Muscle of leg (tissue), 11 donors: ENCODE results near the gene TNIK. TPM values are rescaled to one million over a fixed set of nuclear protein-coding genes. Genes with fewer than 3 reads are reported as not detected.
"Not testable (repeated sequence)": the region's sequence is repeated elsewhere in the genome, so short reads cannot be mapped to it uniquely, and the experiment has no call there.

ENCODE experiments used
- DNase-seq: peaks from one replicate; pipeline ENCODE4 v3.0.0; 2013
- H3K27ac ChIP-seq: one replicate; pipeline ENCODE4 v1.5.1; 2013; ENCODE audit warnings: mild to moderate bottlenecking, low read length, control low read depth
- H3K27me3 ChIP-seq: one replicate; pipeline ENCODE4 v1.6.1; 2013; ENCODE audit warnings: low read length; ENCODE audit not compliant: control insufficient read depth, insufficient read depth
- H3K36me3 ChIP-seq: one replicate; pipeline ENCODE4 v1.6.1; 2013; ENCODE audit warnings: low read length; ENCODE audit not compliant: control insufficient read depth, insufficient read depth
- H3K4me1 ChIP-seq: one replicate; pipeline ENCODE4 v1.6.1; 2013; ENCODE audit warnings: low read length; ENCODE audit not compliant: control insufficient read depth, insufficient read depth
- H3K4me3 ChIP-seq: one replicate; pipeline ENCODE4 v1.5.1; 2013; ENCODE audit warnings: low read length, control low read depth
- H3K9me3 ChIP-seq: replicated peaks from 2 replicates; pipeline ENCODE4 v1.6.1; 2013; ENCODE audit warnings: low read depth, low read length; ENCODE audit not compliant: control insufficient read depth
- WGBS: methylation state at CpG from one replicate; pipeline ENCODE4 v1.1.5; 2013; ENCODE audit warnings: missing lambda C conversion rate; ENCODE audit not compliant: insufficient coverage; 5-methylcytosine and 5-hydroxymethylcytosine counted together
- polyA plus RNA-seq, 8 donors: library from polyadenylated mRNA; unstranded; fragments of 120-200 nt; gene quantifications; one replicate each; pipeline versions ENCODE4 v1.2.1 to v1.2.3, GENCODE V29; 2013; ENCODE audit warnings: inconsistent platforms in 1 of 8, low replicate concordance in 1 of 8; ENCODE audit not compliant: insufficient read length in 8 of 8, insufficient read depth in 1 of 8
- total RNA-seq: library from RNA; stranded (reverse); fragments of 120-200 nt; gene quantifications from one replicate; pipeline ENCODE4 v1.2.4, GENCODE V29; 2013

The TNIK gene
- total and polyA plus RNA-seq, 9 donors, result 26.1 to 46.0 (median 33.6) TPM

DNA sequence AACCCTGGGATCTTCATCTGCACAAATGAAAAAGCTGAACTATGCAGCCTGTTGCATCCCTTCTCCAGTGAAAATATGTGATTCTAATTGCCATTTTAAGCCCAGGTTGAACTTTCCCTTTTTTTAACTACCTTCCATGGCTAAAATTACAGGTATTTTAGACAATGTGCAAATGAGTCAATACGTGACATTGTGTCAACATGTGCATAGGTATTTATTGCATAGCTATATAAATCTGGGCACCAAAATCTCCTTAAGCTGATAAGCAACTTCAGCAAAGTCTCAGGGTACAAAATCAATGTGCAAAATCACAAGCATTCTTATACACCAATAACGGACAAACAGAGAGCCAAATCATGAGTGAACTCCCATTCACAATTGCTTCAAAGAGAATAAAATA lies 37.4 kb downstream of the TNIK start:
- not testable (repeated sequence) for H3K27ac ChIP-seq, H3K9me3 ChIP-seq, H3K27me3 ChIP-seq, DNase-seq, H3K36me3 ChIP-seq, H3K4me3 ChIP-seq, H3K4me1 ChIP-seq
- WGBS, result no CpG with 5 or more reads among the region's 2 CpGs

DNA sequence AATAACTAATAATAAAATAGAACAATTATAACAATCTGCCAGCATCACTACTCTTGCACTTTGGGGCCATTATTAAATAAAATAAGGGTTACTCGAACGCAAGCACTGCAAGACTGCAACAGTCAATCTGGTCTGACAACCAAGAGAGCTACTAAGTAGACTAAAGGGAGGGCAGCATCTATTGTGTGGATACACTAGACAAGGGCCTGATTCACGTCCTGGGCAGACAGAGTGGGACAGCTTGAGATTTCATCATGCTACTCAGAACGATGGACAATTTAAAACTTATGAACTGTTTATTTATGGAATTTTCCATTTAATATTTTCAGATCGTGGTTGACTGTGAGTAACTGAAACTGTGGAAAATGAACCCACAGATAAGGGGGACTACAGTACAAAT lies 39.5 kb downstream of the TNIK start:
- no peaks in the 10 kb centered on the region for H3K4me1 ChIP-seq
- no peaks in the 10 kb centered on the region for H3K36me3 ChIP-seq
- DNase-seq, result no peak
- no peaks in the 10 kb centered on the region for H3K27me3 ChIP-seq
- 90% methylated on average over 2 of the region's 5 CpGs for WGBS
- no peak overlapping the region for H3K4me3 ChIP-seq
- H3K9me3 ChIP-seq, result no peaks in the 10 kb centered on the region
- no peak overlapping the region for H3K27ac ChIP-seq

DNA sequence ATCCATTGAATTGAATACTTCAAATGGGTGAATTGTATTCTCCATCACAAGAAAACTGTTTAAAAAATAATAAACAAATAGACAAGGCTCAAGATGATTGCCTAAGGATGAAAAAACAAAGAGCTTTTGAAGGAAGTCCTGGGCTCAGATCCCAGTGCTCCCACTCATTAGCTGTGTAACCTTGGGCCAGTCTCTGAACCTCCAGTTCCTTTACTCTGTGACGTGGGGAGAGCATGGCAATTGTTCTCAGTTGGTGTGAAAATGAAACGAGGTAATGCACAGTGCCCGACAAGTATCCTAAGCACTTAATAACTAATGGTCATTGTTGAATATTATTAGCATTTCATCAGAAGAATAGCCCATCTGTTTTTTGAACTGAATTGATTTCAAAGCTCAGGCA lies 40.7 kb downstream of the TNIK start:
- H3K9me3 ChIP-seq, result no peaks in the 10 kb centered on the region
- no peaks in the 10 kb centered on the region for H3K4me1 ChIP-seq
- H3K36me3 ChIP-seq, result no peaks in the 10 kb centered on the region
- H3K27ac ChIP-seq, result no peak overlapping the region
- no CpG with 5 or more reads among the region's 3 CpGs for WGBS
- no peak for DNase-seq
- no peaks in the 10 kb centered on the region for H3K27me3 ChIP-seq
- no peak overlapping the region for H3K4me3 ChIP-seq

DNA sequence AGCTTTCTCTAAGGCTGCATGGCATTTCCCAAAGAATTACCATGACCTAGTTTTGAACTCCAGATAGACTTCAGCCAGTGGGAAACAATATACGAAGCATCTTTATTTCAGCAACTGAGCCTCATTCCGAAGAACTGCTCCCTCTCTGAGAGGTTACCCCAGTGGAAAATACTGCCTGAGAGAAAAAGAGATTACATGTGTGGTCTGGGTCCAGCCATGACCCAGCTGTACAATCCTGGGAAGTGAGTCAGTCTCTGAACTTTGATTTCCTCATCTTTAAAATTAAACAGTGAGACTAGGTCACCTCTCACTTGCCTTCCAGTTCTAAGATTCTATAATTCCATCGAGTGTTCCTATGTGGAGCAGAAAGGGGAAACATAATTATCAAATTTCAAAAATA lies 42.4 kb downstream of the TNIK start:
- no CpG with 5 or more reads among the region's 3 CpGs for WGBS
- Histone ChIP-seq H3K27ac (no peak overlapping the region), H3K9me3 (no peaks in the 10 kb centered on the region), H3K4me3 (no peak overlapping the region), H3K4me1 (no peaks in the 10 kb centered on the region), H3K36me3 (no peaks in the 10 kb centered on the region), H3K27me3 (no peaks in the 10 kb centered on the region)
- no peak for DNase-seq

DNA sequence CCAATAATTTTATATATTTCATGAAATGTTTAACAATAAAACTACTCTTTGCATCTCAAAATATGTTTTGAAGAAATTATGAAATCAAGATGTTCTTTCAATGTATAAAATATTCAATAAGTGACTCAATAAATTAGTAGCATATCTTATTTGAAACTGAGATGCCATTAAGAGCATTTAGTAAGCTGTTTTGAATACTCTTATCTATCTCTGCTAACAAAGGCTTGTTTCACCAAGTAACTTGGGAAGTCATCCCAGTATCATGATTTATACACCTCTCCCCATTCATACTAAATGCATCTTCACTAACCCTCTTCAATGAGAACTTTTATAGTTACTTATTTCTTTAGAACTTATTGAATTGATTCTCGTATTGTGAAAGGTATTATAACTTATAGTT lies 43.1 kb downstream of the TNIK start:
- Histone ChIP-seq H3K4me3 (no peak overlapping the region), H3K27ac (no peak overlapping the region), H3K9me3 (no peaks in the 10 kb centered on the region), H3K27me3 (no peaks in the 10 kb centered on the region), H3K36me3 (no peaks in the 10 kb centered on the region), H3K4me1 (no peaks in the 10 kb centered on the region)
- DNase-seq, result no peak
- WGBS, result no CpG with 5 or more reads among the region's 1 CpG

DNA sequence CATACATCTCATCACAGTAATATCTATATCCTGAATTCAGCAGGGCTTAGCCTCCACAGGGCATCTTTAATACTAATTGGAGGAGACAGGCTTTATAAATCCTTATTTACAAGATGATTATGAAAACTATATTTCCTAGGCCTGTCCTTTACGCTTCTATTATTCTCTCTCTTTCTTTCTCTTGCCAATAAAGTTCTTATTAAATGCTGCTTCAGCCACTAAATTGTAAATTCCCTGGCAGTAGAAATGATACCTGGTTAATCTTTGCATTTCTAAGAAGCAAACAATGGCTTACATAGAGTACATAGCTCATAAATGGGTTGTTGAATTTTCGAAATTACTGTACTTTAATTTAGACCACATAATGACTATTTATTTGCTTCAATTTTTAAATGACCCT lies 43.5 kb downstream of the TNIK start:
- no peak for DNase-seq
- WGBS, result no CpG with 5 or more reads among the region's 2 CpGs
- Histone ChIP-seq H3K4me1 (no peaks in the 10 kb centered on the region), H3K27ac (no peak overlapping the region), H3K4me3 (no peak overlapping the region), H3K9me3 (no peaks in the 10 kb centered on the region), H3K36me3 (no peaks in the 10 kb centered on the region), H3K27me3 (no peaks in the 10 kb centered on the region)

DNA sequence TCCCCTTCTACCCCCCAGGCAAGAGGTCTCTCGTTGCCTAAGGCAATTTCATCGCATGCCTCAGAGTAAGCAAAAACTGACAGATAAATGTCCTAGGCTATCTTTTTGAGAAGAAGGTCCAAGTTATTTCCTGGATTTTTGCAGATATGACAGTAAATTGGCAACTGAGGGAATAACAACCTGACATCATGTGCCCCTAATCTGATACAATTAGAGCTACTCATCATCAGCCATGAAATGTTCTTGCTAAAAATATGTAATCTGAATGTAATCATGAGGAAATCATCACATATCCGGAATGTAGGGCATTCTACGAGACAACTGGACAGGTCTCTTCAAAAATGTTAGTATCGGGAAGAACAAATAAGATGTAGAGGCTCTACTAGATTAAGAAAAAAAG lies 44.1 kb downstream of the TNIK start:
- H3K27me3 ChIP-seq, result no peaks in the 10 kb centered on the region
- no peaks in the 10 kb centered on the region for H3K4me1 ChIP-seq
- H3K36me3 ChIP-seq, result no peaks in the 10 kb centered on the region
- DNase-seq, result no peak
- no peak overlapping the region for H3K4me3 ChIP-seq
- 93% methylated on average over 3 of the region's 5 CpGs for WGBS
- no peaks in the 10 kb centered on the region for H3K9me3 ChIP-seq
- no peak overlapping the region for H3K27ac ChIP-seq

DNA sequence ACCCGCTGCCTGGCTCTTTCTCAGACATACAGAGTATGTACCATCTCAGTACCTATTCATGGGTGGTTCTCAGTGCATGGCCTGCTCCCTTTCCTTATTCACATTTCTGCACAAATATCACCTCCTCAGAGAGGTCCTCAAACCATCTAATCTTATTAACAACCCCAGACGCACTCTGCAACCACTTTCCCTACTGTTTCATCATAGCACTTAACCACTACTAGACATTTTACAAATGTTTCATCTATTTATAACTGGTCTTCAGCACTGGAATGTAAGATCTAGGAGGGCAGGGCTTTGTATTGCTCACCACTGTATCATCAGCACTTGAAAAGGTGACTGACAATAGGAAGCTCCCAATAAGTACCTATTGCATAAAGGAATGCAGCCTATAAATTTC lies 45.1 kb downstream of the TNIK start:
- Histone ChIP-seq H3K36me3 (no peaks in the 10 kb centered on the region), H3K4me1 (no peaks in the 10 kb centered on the region), H3K4me3 (no peak overlapping the region), H3K9me3 (no peaks in the 10 kb centered on the region), H3K27ac (no peak overlapping the region), H3K27me3 (no peaks in the 10 kb centered on the region)
- WGBS, result 92% methylated on average over 2 of the region's 2 CpGs
- DNase-seq, result no peak

DNA sequence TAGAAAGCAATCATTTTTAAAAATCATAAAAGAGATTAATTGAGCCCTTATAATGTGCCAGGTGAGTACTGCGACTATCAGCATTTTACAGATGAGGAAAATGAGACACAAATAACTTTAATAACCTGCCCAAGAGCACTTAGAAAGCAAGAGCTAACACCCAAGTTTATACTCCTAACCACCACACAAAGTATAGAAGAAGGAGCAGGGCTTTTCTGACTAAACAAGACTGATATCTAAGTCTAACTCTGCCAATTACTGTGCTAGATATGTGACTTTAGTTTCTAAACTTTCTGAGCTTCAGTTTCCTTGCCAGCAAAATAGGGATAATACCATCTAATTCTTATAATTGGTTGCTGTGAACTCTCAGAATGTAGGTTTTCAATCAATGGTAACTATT lies 47.7 kb downstream of the TNIK start:
- Histone ChIP-seq H3K36me3 (no peaks in the 10 kb centered on the region), H3K4me1 (no peaks in the 10 kb centered on the region), H3K9me3 (no peaks in the 10 kb centered on the region), H3K27me3 (no peaks in the 10 kb centered on the region), H3K4me3 (no peak overlapping the region), H3K27ac (no peak overlapping the region)
- no peak for DNase-seq
- WGBS, result no CpG with 5 or more reads among the region's 1 CpG

DNA sequence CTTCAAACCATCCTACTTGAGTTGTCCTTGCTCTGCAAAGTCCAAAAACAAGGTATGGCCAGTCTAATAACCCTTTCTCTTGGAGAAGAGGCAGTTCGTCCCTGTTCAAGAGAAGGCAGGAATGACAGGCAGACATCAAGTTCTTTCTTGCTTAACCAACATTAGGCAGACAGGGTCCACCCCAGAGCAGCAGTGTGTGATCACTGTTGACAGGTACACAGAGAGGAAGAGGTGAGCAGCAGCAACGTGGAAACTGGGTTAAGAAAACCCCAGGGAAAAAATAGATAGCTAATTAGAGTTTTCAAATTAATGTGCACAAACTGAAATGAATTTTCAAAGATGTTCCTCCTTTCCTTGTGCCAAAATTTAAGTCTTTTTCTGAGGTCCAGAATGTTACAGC lies 48.2 kb downstream of the TNIK start:
- Histone ChIP-seq H3K9me3 (no peaks in the 10 kb centered on the region), H3K4me3 (no peak overlapping the region), H3K27ac (no peak overlapping the region), H3K4me1 (no peaks in the 10 kb centered on the region), H3K27me3 (no peaks in the 10 kb centered on the region), H3K36me3 (no peaks in the 10 kb centered on the region)
- DNase-seq, result no peak
- WGBS, result 80% methylated on average over 1 of the region's 2 CpGs

DNA sequence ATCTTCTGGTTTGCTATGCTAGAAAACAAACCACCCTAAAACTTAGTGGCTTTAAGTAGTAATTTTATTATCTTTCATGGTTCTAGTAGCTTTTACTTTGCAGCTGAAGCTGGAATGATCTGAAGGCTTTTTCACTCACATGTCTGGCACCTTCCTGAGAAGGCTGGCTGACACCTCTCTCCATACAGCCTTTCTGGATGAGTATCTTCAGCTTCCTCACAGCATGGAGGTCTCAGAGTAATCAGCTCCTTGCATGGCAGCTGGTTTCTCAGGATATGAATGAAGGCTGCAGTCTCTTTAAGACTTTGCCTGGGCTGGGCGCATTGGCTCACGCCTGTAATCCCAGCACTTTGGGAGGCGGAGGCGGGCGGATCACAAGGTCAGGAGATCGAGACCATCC lies 50.0 kb downstream of the TNIK start:
- Histone ChIP-seq H3K27ac (no peak overlapping the region), H3K9me3 (no peaks in the 10 kb centered on the region), H3K4me3 (no peak overlapping the region), H3K4me1 (no peaks in the 10 kb centered on the region), H3K27me3 (no peaks in the 10 kb centered on the region), H3K36me3 (no peaks in the 10 kb centered on the region)
- WGBS, result 100% methylated on average over 2 of the region's 6 CpGs
- no peak for DNase-seq
